GM21360 (cell line): Measurements from ENCODE around the gene NUDCD3.

Source experiments
- ATAC-seq: cut with Tn5 transposase; IDR thresholded peaks from one replicate; pipeline ENCODE4 v1.9.1; 2021; ENCODE audit warnings: mild to moderate bottlenecking, moderate library complexity; ENCODE audit not compliant: unreplicated experiment

The NUDCD3 gene

GRCh38 chr7:44490351-44491200 is at the start of gene NUDCD3:
Gene NUDCD3, minus strand, starts transcription at chr7:44490658. Its CDS starts 58 bp downstream, at chr7:44490600.
- peak; percentile 82 for ATAC-seq

DNA sequence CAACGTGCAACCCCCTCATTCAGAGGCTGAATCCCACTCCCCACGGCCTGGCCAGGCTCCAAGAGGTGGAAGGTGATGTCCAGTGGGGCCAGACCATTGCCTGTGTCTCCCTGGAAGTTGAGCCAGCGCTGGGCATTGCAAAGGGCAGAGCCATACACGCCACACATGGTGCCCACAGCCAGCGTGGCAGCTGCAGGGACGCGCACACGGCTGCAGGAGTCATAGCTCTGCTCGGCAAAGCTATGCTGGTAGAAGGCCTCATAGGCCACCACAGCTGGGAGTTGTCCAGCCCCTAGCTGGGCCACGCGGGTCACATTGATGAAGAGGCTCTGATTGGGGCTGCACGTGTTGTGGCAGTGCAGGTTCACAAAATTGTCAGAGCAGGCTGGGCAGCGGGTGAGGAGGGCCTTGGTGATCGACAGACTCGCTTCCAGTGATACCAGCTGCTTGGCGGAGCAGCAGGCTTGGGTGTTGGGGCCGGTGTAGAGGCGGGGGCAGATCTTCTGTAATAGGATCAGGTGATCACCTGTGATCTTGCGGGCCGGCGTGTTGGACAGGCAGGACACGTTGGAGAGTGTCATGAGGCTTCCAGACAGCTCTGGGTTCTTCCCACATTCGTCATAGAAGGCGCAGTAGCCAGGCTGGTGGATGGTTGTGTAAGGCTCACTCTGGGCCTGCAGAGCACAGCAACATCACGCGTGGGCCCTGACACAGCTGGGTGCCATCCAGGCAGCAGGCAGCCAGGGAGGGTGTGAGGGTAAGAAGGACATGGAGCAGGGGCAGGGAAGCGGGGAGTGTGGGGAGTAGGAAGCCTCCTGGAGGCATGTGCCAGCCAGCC is 49.4 kb upstream of the NUDCD3 start:
- ATAC-seq: no peak

DNA sequence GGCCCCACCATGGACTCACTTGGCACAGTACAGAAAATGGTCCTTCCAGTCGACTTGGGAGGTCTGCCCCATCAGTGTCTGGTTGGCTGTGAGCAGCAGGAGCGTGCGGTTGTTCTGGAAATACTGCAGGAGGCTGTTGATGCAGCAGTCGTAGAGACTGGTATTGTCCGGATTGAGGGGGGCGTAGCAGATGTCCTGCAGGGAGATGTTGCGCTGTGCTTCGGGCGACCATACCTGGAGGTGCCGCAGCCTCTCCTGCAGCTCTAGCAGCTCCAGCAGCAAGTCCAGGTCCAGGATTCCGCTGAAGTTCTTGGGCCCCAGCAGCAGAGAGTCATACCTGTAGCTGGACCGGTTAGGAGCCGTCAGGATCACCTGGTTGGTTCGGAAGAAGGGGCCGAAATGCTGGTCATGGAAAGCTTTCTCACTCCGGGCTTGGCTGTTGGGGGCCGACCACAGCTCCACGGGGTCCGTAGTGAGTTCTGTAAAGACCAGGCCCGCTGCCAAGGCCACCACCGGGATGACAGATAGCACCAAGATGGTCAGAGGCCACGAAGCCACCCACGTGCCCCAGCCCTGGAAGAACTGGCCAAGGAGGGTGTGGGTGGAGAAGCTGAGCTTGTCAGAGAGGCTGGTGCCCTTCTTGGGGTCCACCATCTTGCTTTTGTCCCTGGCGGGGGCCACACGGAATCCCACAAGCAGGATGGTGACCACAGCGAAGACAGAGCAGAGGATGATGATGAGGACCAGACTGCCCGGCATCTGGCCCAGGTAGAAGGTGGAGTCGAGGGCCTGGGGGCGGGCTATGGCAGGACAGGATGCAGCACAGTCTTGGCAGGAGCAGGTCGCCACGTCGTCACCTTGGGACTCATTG is 48.6 kb upstream of the NUDCD3 start:
- no peak for ATAC-seq

GRCh38 chr7:44538093-44538797 is 47.8 kb upstream of the NUDCD3 start:
- ATAC-seq: no peak

DNA sequence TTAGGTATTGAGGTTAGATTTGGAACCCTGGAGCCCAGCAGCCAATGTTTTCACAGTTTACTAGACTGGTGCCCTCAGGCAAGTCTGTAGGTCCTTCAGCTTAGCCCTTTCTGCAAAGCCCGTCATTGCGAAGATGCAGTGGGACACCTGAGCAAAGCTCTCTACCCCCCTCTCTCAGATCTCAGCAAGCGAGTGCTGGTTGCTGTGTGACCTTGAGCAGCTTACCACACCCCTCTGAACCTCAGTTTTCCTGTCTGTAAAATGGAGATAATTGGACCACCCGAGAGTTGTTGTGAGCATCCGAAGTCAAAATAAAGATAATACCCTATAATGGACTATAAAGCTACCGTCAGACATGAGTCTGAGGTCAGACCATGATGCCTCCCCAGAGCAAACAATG is 47.0 kb upstream of the NUDCD3 start:
- ATAC-seq: no peak

- ATAC-seq: no peak
These were observed 45.6 kb upstream of the NUDCD3 start for GRCh38 chr7:44536090-44536489.

GRCh38 chr7:44535348-44536064 is 45.0 kb upstream of the NUDCD3 start:
- no peak for ATAC-seq

GRCh38 chr7:44534501-44534900 is 44.0 kb upstream of the NUDCD3 start:
- ATAC-seq: no peak

GRCh38 chr7:44534087-44534486 is 43.6 kb upstream of the NUDCD3 start:
- no peak for ATAC-seq

- no peak for ATAC-seq
These were observed 43.0 kb upstream of the NUDCD3 start for GRCh38 chr7:44533301-44534055.

DNA sequence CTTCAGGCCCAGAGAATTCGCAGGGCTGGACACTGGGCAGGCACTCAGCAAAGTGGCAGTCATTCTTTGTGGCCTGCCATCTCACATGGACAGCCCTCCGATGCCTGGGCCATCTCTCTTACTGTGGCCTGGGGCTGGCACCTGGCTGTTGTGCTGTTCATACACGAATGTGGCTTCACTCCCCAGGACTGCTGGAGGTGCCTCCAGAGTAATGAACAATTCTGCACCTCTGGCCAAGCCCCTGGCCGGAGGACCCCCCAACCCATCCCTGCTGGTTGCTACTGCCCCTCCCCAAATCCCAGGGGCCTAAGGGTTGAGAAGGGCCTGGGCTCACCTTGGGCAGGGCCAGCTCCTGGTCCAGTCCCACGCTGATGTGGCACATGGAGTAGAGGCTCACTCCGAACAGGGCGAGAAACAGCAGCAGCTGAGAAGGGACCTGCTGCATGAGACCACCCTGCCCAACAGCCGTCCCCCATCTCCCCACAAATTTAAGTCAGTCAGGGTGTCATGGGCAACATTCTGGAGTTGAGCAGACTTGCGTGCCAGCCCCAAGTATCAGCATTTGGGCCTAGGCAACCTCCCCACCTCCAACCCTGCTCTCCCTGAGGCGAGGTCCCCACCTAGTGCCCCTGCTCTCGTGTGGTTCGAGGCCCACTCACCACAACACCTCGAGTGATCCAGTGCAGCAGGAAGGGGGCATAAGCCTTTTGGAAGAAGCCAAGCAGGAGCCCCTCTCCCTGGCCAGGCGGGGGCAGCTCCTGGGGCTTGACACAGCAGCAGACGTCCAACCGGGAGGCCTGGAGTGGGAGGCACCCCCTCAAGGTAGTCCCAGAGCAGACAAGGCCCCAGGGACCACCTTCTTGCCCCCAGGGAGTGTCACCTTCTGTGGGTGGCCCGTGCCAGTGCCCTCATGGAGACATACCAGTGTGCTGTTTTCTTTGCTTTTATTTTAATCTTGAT is 41.2 kb upstream of the NUDCD3 start:
- ATAC-seq: no peak

GRCh38 chr7:44530990-44531389 is 40.5 kb upstream of the NUDCD3 start:
- ATAC-seq: no peak

GRCh38 chr7:44524811-44525388 is 34.4 kb upstream of the NUDCD3 start:
- ATAC-seq: no peak

DNA sequence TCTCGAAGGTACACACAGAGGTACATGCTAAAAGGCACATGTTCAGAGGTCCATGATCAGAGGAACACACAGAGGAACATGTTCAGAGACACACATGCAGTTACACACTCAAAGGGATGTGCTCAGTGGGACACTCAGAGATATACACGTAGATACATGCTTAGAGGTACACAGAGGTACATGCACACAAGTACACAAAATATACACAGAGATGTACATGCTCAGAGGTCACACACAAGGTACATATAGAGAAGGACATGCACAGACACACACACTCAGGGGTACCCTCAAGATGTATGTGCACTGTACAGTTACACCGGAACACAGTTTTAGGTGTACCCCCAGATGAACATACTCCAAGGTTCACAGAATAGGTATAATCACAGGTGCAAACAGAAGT is 31.9 kb upstream of the NUDCD3 start:
- ATAC-seq: no peak

DNA sequence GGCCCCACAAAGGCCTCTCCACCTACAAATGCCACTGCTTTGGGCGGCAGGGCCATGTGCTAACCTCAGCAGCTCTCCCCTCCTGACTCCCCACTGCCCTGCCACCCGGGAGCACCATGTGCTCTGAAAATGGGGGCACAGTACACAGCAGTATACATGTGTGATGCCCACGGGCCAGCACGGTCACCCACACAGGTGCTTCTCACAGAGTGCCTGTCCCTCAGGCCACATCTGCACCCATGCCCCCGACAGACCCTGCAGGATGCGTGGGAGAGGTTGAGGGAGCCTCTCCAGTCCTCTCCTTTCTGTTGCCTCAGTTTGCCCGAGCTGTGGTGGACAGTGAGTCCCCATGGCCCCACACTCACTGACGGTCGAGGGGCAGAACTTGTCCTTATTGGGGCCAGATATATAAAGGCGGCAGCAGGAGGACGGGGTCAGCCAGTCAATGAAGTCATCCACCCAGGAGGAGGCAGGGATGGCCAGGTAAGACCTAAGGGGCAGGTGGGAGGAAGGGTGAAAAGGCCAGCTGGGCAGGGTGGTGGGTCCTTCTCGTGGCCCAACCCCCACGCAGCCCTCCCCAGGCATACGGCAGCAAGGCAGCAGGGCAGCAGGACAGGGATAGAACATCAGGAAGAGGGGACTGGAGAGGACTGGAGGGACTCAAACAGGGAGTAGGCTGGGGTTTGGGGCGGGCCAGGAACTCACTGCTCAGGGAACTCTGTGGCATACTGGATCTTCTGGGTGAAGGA is 31.1 kb upstream of the NUDCD3 start:
- ATAC-seq: no peak

DNA sequence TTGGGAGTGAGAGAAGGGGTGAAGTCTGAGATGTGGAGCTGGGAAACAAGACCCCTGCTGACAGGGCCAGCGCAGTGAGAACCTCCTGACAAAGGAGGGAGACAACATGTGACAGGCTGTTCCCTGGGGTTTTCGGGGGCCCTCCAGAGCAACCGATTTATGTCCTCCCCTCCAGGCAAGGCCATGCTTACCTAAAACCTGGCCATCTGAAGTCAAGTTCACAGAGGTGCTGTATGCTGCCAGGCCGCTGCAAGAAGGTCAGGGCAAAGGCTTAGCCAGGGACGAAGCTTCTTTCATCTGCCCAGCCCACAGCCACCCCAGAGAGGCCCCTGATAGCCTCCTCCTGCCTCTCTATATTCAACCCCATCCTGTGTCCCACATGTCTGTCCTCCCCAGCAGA is 30.1 kb upstream of the NUDCD3 start:
- ATAC-seq: no peak

GRCh38 chr7:44519546-44519945 is 29.1 kb upstream of the NUDCD3 start:
- no peak for ATAC-seq
